Ishikawa (cell line): ENCODE measurements around the gene PDE8A.
A peak's percentile ranks its signal among the peaks of the same experiment; 100 is the strongest.

Source experiments
- CEBPB ChIP-seq: IDR thresholded peaks from 2 replicates; pipeline ENCODE4 v1.6.1; 2012
- CREB1 ChIP-seq: IDR thresholded peaks from 2 replicates; pipeline ENCODE4 v1.6.1; 2012; ENCODE audit warnings: low read depth
- EGR1 ChIP-seq: IDR thresholded peaks from 2 replicates; pipeline ENCODE4 v1.6.1; 2012
- EP300 ChIP-seq: IDR thresholded peaks from 2 replicates; pipeline ENCODE4 v1.6.1; 2012; ENCODE audit warnings: borderline replicate concordance
- FOXM1 ChIP-seq: IDR thresholded peaks from 2 replicates; pipeline ENCODE4 v1.6.1; 2012; ENCODE audit warnings: low read depth, borderline replicate concordance
- NFIC ChIP-seq: IDR thresholded peaks from 2 replicates; pipeline ENCODE4 v1.6.1; 2012
- RAD21 ChIP-seq: IDR thresholded peaks from 2 replicates; pipeline ENCODE4 v1.6.1; 2012; ENCODE audit warnings: low read depth
- TAF1 ChIP-seq: IDR thresholded peaks from 2 replicates; pipeline ENCODE4 v1.6.1; 2012; ENCODE audit warnings: low read depth, mild to moderate bottlenecking
- TCF12 ChIP-seq: IDR thresholded peaks from 2 replicates; pipeline ENCODE4 v1.6.1; 2012; ENCODE audit warnings: low read depth
- TEAD4 ChIP-seq: IDR thresholded peaks from 2 replicates; pipeline ENCODE4 v1.6.1; 2012
- YY1 ChIP-seq: IDR thresholded peaks from 2 replicates; pipeline ENCODE4 v1.6.1; 2012; ENCODE audit warnings: low read depth
- ZBTB7A ChIP-seq: IDR thresholded peaks from 2 replicates; pipeline ENCODE4 v1.6.1; 2012; ENCODE audit warnings: low read depth
- TF ChIP-seq, protein P1 (sequence below): IDR thresholded peaks from 2 replicates; pipeline ENCODE4 v1.6.1; 2012; ENCODE audit warnings: low read depth, mild to moderate bottlenecking
- TF ChIP-seq, protein P2 (sequence below): IDR thresholded peaks from 2 replicates; pipeline ENCODE4 v1.6.1; 2012
- TF ChIP-seq, protein P3 (sequence below): IDR thresholded peaks from 2 replicates; pipeline ENCODE4 v1.6.1; 2012

PDE8A gene

DNA sequence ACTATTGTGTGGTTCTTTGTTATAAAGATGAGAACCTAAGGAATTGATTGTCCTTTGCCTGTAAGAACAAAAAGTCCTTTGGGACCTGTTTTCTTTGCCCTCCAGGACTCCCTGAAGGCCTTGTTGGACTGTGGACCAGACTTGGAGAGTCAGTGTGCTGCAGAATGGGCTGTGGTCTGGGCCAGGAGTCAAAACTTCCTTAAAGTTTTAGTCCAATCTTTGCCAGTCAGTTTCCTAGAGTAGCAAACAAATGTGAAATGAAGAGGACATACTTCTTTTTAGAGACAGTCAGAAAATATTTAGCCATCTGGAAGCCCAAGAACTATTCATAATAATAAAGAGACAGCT, 45.4 kb downstream of the PDE8A start:
- TF ChIP-seq EGR1 (no peak), NFIC (no peak), CEBPB (no peak), FOXM1 (no peak), YY1 (no peak), ZBTB7A (no peak), EP300 (no peak), TCF12 (no peak), TEAD4 (no peak), RAD21 (no peak), CREB1 (no peak), TAF1 (no peak)
- TF ChIP-seq, protein P1, sequence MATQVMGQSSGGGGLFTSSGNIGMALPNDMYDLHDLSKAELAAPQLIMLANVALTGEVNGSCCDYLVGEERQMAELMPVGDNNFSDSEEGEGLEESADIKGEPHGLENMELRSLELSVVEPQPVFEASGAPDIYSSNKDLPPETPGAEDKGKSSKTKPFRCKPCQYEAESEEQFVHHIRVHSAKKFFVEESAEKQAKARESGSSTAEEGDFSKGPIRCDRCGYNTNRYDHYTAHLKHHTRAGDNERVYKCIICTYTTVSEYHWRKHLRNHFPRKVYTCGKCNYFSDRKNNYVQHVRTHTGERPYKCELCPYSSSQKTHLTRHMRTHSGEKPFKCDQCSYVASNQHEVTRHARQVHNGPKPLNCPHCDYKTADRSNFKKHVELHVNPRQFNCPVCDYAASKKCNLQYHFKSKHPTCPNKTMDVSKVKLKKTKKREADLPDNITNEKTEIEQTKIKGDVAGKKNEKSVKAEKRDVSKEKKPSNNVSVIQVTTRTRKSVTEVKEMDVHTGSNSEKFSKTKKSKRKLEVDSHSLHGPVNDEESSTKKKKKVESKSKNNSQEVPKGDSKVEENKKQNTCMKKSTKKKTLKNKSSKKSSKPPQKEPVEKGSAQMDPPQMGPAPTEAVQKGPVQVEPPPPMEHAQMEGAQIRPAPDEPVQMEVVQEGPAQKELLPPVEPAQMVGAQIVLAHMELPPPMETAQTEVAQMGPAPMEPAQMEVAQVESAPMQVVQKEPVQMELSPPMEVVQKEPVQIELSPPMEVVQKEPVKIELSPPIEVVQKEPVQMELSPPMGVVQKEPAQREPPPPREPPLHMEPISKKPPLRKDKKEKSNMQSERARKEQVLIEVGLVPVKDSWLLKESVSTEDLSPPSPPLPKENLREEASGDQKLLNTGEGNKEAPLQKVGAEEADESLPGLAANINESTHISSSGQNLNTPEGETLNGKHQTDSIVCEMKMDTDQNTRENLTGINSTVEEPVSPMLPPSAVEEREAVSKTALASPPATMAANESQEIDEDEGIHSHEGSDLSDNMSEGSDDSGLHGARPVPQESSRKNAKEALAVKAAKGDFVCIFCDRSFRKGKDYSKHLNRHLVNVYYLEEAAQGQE = no peak
- TF ChIP-seq, protein P2, sequence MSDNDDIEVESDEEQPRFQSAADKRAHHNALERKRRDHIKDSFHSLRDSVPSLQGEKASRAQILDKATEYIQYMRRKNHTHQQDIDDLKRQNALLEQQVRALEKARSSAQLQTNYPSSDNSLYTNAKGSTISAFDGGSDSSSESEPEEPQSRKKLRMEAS = no peak
- TF ChIP-seq, protein P3, sequence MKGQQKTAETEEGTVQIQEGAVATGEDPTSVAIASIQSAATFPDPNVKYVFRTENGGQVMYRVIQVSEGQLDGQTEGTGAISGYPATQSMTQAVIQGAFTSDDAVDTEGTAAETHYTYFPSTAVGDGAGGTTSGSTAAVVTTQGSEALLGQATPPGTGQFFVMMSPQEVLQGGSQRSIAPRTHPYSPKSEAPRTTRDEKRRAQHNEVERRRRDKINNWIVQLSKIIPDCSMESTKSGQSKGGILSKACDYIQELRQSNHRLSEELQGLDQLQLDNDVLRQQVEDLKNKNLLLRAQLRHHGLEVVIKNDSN = no peak

DNA sequence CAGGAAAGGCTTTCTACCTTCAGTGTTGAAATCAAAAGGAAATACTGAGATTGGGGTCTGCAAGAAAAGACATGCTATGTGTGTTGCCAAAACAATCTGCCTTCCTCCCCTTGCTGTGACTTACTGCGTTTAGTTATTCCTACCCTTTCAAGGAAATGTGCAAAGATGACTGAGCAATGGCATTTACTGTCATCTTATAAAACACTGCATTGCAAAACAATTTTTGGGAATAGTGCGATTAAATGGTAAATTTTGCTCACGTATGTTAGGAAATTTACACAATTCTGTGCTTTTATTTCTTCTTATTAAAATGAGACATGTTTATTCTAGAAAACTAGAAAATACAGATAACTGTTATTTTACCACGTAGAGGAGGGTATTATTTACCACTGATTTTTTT, 45.8 kb downstream of the PDE8A start:
- TF ChIP-seq TCF12 (no peak), CEBPB (no peak), TEAD4 (no peak), EP300 (no peak), FOXM1 (no peak), CREB1 (no peak), TAF1 (no peak), NFIC (no peak)
- TF ChIP-seq, protein P2 = no peak
- TF ChIP-seq, protein P1 = no peak

DNA sequence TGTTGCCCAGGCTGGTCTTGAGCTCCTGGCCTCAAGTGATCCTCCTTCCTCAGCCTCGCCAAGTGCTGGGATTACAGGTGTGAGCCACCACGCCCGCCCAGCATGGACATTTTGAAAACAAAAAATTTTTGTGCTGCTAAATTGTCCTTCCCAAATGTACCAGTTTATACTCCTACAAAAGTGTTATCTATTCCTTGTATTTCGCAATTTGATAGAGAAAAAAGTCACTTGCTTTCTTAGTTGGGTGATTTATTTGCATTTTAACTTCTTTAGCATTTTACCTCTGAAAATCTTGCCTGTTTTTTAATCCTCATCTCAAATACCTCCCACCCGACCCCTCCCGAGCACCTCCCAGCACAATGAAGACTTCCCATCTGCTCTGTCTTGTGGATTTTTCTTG, 46.8 kb downstream of the PDE8A start:
- TF ChIP-seq, protein P3 = no peak
- peak; percentile 14; the same call in 1 of the 2 replicates for TF ChIP-seq CEBPB
- TF ChIP-seq, protein P1 = no peak

DNA sequence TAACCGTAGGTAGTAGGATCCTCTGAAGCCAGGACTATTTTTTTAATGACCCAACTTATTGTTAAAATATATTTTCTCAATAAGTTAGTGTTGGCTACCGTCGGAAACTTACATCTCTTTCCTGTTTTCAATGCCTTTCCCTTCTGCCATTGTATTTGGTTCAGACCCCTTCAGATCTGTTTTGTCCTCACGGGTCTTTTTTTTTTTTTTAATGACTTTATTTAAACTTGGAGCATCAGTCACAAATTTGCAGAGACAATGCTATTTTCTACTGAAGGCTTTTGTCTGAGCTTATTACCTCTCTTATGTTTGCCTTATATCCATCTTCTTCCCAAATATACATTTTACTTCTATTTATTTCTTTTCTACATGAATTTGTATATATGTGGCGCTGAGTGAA, 47.6 kb downstream of the PDE8A start:
- TF ChIP-seq ZBTB7A (no peak), TEAD4 (no peak), CEBPB (no peak), TCF12 (no peak), YY1 (no peak), CREB1 (no peak), TAF1 (no peak), FOXM1 (no peak), EP300 (no peak), NFIC (no peak), RAD21 (no peak)
- TF ChIP-seq, protein P2 = no peak
- TF ChIP-seq, protein P1 = no peak
